HUES6 (cell line): ENCODE measurements around the gene PARD3B.

Experiments
- H3K27ac ChIP-seq: 2 replicates; pipeline ENCODE4 v1.7.0; 2013; ENCODE audit warnings: low read depth, mild to moderate bottlenecking, low read length, inconsistent platforms
- H3K27me3 ChIP-seq: 2 replicates; pipeline ENCODE4 v1.6.1; 2013; ENCODE audit warnings: low read length; ENCODE audit not compliant: control insufficient read depth, insufficient read depth
- H3K36me3 ChIP-seq: 2 replicates; pipeline ENCODE4 v1.6.1; 2013; ENCODE audit warnings: low read length; ENCODE audit not compliant: control insufficient read depth, insufficient read depth
- H3K4me1 ChIP-seq: 2 replicates; pipeline ENCODE4 v1.6.1; 2013; ENCODE audit warnings: low read length; ENCODE audit not compliant: control insufficient read depth, insufficient read depth
- H3K4me3 ChIP-seq: 2 replicates; pipeline ENCODE4 v1.5.1; 2013; ENCODE audit warnings: low read depth, low read length
- H3K9ac ChIP-seq: one replicate; pipeline ENCODE4 v1.6.1; 2013; ENCODE audit warnings: mild to moderate bottlenecking, low read length
- H3K9me3 ChIP-seq: 2 replicates; pipeline ENCODE4 v1.6.1; 2013; ENCODE audit warnings: low read depth, low read length; ENCODE audit not compliant: control insufficient read depth, insufficient read depth

PARD3B gene

DNA sequence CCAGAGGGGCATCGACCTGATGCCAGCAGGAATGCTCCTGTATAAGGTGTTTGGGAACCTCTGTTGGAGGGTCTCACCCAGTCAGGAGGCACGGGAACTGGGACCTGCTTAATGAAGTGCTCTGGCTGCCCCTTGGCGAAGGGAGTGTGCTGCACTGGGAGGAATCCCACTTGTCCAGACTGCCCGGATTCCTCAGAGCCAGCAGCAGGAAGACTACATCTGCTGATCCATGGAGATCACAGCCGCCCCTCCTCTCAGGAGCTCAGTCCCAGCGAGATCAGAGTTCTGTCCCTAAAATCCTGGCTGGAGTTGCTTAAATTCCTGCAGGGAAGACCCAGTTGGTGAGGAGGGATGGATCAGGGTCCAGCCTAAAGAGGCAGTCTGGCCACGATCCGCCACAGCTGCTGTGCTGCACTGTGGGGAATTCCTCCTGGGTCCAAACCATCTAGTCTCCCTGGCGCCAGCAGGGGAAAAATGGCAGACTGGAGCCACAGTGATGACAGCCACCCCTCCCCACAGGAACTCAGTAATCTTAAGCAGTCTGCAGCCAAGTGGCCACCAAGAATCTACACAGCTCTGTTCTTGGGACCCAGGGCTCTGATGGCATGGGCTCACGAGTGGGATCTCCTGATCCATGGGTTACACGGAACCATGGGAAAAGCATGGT is 1060.5 kb downstream of the PARD3B start:
- Histone ChIP-seq H3K9me3 (peaks cover 10% of the 10 kb centered on the region; the same call in 1 of the 2 replicates), H3K9ac (no peak overlapping the region), H3K36me3 (no peaks in the 10 kb centered on the region), H3K4me1 (no peaks in the 10 kb centered on the region), H3K27me3 (no peaks in the 10 kb centered on the region), H3K4me3 (no peak overlapping the region), H3K27ac (no peak overlapping the region)

DNA sequence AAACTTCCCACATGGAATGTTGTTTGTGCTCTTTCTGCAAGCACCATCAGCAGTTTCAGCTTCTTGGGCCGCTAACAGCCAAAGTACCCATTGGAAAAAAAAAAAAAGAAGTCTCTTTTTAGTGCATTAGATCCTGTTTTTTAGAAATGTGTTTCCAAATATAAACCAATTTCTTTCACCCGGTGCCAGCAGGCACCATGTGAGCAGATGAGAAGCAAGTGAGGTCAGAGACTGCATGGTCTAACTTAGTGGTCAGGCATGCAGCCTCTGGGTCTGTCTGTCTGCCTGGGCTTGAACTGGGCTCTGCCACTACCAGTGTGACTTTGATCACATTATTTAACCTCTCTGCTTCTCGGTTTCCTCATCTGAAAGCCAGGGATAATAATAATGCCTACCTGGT is 1061.9 kb downstream of the PARD3B start:
- Histone ChIP-seq H3K4me3 (no peak overlapping the region), H3K27me3 (no peaks in the 10 kb centered on the region), H3K4me1 (no peaks in the 10 kb centered on the region), H3K9ac (no peak overlapping the region), H3K9me3 (peaks cover 10% of the 10 kb centered on the region; the same call in 1 of the 2 replicates), H3K36me3 (no peaks in the 10 kb centered on the region), H3K27ac (no peak overlapping the region)

- H3K4me3 ChIP-seq, result no peak overlapping the region
- H3K27ac ChIP-seq, result no peak overlapping the region
These were observed 1063.8 kb downstream of the PARD3B start for GRCh38 chr2:205609113-205609512.

DNA sequence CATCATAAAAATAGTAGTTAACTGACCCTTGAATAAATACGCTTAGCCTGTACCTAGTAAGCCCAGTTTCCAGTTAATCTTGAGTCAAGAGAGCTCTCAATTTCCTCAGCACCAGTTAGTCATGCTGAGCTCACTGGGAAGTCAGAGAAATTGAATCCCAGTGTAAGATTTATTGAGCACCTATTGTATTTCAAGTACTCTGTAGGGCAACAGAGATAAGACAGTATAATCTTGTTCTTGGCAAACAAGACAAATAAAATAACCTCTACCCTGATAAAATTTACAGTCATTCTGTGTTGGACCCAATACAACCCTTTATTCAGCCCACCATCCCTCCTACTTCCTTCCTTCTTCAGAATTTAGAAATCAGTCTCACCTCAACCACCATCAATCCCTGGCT is 1065.2 kb downstream of the PARD3B start:
- H3K27ac ChIP-seq, result no peak overlapping the region
- peaks cover 6% of the 10 kb centered on the region for H3K4me1 ChIP-seq
- H3K27me3 ChIP-seq, result no peaks in the 10 kb centered on the region
- no peaks in the 10 kb centered on the region for H3K36me3 ChIP-seq
- no peak overlapping the region for H3K9ac ChIP-seq
- peaks cover 5% of the 10 kb centered on the region; the same call in 1 of the 2 replicates for H3K9me3 ChIP-seq
- no peak overlapping the region for H3K4me3 ChIP-seq

More at GRCh38 chr2:205609113-205609512, 1063.8 kb downstream of the PARD3B start:
- Histone ChIP-seq H3K9ac (no peak overlapping the region), H3K27me3 (no peaks in the 10 kb centered on the region), H3K4me1 (peaks cover 6% of the 10 kb centered on the region), H3K36me3 (no peaks in the 10 kb centered on the region), H3K9me3 (peaks cover 8% of the 10 kb centered on the region; the same call in 1 of the 2 replicates)

DNA sequence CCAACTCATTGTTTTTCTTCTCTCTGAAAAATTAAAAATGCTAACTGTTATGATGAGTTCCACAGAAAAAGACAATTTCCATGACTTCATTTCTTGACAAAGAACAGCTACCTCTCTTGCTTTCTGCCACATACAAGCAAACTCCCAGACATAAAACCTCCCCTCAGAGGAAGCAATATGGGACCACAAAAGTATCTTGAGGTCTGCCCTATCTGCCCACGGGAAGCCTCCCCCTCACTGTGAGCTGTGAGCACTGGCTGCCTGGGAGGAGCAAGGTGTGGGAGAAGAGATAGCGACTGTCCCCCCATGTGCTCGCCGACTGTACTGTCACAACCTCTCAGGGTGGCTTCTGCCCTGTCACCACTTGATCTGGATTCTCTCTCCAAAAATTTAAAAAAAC is 1067.4 kb downstream of the PARD3B start:
- peaks cover 5% of the 10 kb centered on the region; the same call in 1 of the 2 replicates for H3K9me3 ChIP-seq

GRCh38 chr2:205613970-205614559 is 1068.8 kb downstream of the PARD3B start:
- Histone ChIP-seq H3K9me3 (peaks cover 5% of the 10 kb centered on the region; the same call in 1 of the 2 replicates), H3K27ac (no peak overlapping the region), H3K9ac (no peak overlapping the region), H3K4me1 (peaks cover 6% of the 10 kb centered on the region), H3K4me3 (no peak overlapping the region), H3K36me3 (no peaks in the 10 kb centered on the region), H3K27me3 (no peaks in the 10 kb centered on the region)

More for the DNA sequence above, 1067.4 kb downstream of the PARD3B start:
- Histone ChIP-seq H3K9ac (no peak overlapping the region), H3K27me3 (no peaks in the 10 kb centered on the region), H3K27ac (no peak overlapping the region), H3K4me3 (no peak overlapping the region), H3K36me3 (no peaks in the 10 kb centered on the region), H3K4me1 (peaks cover 6% of the 10 kb centered on the region)

DNA sequence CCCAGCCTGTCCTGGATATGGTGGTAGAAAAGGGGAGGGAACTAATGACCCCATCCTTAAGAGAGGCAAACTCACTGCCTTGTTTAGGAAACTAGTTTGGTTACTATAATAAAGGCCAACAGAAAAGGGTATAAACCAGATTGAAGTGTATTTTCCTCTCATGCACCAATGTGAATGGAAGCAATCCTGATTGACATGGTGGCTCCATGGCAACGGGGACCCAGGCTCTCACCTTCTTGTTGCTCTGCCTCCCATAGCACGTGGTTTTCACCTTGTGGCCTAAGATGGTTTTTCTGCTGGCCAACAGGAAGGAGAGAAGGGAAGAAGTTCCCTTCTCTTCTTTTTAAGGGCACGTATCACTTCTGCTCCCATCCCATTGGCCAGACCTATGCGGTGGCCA is 1069.7 kb downstream of the PARD3B start:
- no peak overlapping the region for H3K9ac ChIP-seq
- H3K36me3 ChIP-seq, result no peaks in the 10 kb centered on the region
- no peaks in the 10 kb centered on the region for H3K27me3 ChIP-seq
- H3K4me1 ChIP-seq, result peaks cover 6% of the 10 kb centered on the region
- H3K9me3 ChIP-seq, result peaks cover 5% of the 10 kb centered on the region; the same call in 1 of the 2 replicates
- H3K27ac ChIP-seq, result no peak overlapping the region
- no peak overlapping the region for H3K4me3 ChIP-seq

- peaks cover 6% of the 10 kb centered on the region; the same call in 1 of the 2 replicates for H3K9me3 ChIP-seq
- no peaks in the 10 kb centered on the region for H3K36me3 ChIP-seq
- no peak overlapping the region for H3K9ac ChIP-seq
- peaks cover 2% of the 10 kb centered on the region; the same call in 1 of the 2 replicates for H3K4me1 ChIP-seq
- H3K27me3 ChIP-seq, result no peaks in the 10 kb centered on the region
- H3K4me3 ChIP-seq, result no peak overlapping the region
- no peak overlapping the region for H3K27ac ChIP-seq
These were observed 1072.6 kb downstream of the PARD3B start for GRCh38 chr2:205617905-205618304.

DNA sequence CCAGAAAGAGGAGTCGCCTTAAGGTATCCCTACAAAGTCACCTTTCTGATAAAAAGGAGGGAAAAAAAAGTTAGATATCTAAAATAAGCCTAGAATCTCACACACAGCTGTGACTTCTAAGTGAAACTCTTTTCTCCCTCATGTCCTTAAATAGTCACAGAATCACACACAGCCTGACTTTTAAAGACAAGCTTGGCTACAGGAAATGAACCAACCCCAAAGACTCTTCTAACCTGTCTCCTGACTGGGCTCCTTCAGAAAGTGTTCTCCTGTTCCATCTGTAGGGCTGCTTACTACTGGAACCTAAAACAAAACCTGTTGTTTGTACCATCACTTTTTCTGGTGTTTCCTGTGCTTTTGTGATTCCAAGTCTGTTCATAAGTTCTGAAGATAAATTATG is 1074.3 kb downstream of the PARD3B start:
- Histone ChIP-seq H3K4me1 (no peaks in the 10 kb centered on the region), H3K27ac (no peak overlapping the region), H3K9ac (no peak overlapping the region), H3K4me3 (no peak overlapping the region), H3K27me3 (no peaks in the 10 kb centered on the region), H3K36me3 (no peaks in the 10 kb centered on the region), H3K9me3 (peaks cover 7% of the 10 kb centered on the region; the same call in 1 of the 2 replicates)

- Histone ChIP-seq H3K4me3 (no peak overlapping the region), H3K9ac (no peak overlapping the region), H3K4me1 (peaks cover 8% of the 10 kb centered on the region), H3K27ac (no peak overlapping the region), H3K9me3 (peaks cover 3% of the 10 kb centered on the region; the same call in 1 of the 2 replicates), H3K36me3 (no peaks in the 10 kb centered on the region), H3K27me3 (no peaks in the 10 kb centered on the region)
These were observed 1081.8 kb downstream of the PARD3B start for GRCh38 chr2:205627085-205627484.

DNA sequence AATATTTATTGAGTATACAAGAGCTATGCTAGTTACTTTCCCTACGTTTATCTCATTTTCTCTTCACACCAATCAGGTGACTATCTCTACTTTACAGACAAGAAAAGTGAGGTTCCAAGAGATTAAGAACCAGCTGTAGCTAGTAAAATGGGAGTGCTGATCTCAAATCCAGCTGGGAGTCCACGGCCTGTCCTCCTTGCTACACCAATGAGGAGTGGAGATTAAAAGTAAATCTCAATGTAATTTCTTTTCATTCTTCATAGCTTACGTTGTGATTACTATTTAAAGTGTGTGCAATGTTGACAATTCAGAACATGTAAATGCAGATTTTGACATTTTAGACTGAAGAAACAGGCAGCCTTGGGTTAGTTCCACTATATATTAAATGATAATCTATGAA is 1083.1 kb downstream of the PARD3B start:
- Histone ChIP-seq H3K27me3 (no peaks in the 10 kb centered on the region), H3K27ac (no peak overlapping the region), H3K36me3 (no peaks in the 10 kb centered on the region), H3K9me3 (no peaks in the 10 kb centered on the region; the same call in 1 of the 2 replicates), H3K4me1 (peaks cover 8% of the 10 kb centered on the region), H3K4me3 (no peak overlapping the region), H3K9ac (no peak overlapping the region)
